ENCODE measurements around the gene NPIPB8.

GRCh38 chr16:28609631-28610594 is 28.0 kb upstream of the NPIPB8 start, which contains the start of gene SULT1A1:
- no peak for TF ChIP-seq POLR2A (IDR thresholded peaks at IDR 0.05; ENCODE audit: low read depth, low read length)
- TF ChIP-seq CTCF (IDR thresholded peaks at IDR 0.05; ENCODE audit: extremely low read depth in 1 of 2, insufficient read depth in 1 of 2, low read depth in 1 of 2, low read length in 2 of 2) = no peak
- TF ChIP-seq FOS (IDR thresholded peaks at IDR 0.05; ENCODE audit: borderline replicate concordance, insufficient read depth, low read length) = no peak
- TF ChIP-seq MYC (IDR thresholded peaks at IDR 0.05; ENCODE audit: low read depth, low read length) = no peak
- TF ChIP-seq EZH2 (IDR thresholded peaks at IDR 0.05; ENCODE audit: borderline replicate concordance, low read depth, low read length, severe bottlenecking) = no peak
